Lung (tissue), 12 donors: Measurements from ENCODE around the gene PLA2G4F. TPM values are rescaled to one million over a fixed set of nuclear protein-coding genes. Genes with fewer than 3 reads are reported as not detected.

Source experiments
- ATAC-seq: fragments of 200-7000 bp; cut with Tn5 transposase; one replicate; pipeline ENCODE4 v1.9.1; 2020; ENCODE audit warnings: moderate number of reproducible peaks; ENCODE audit not compliant: insufficient read depth, low FRiP score
- DNase-seq, 3 donors: peaks; one replicate each; pipeline ENCODE4 v3.0.0-alpha.2; 2013 to 2017
- H3K27ac ChIP-seq, 2 donors: one replicate each; pipeline ENCODE4 v1.5.1; 2013; ENCODE audit warnings: mild to moderate bottlenecking in 2 of 2, moderate library complexity in 2 of 2, control low read depth in 1 of 2, inconsistent platforms in 1 of 2, low read depth in 1 of 2, low read length in 1 of 2
- H3K27me3 ChIP-seq, 3 donors: one replicate each; pipeline ENCODE4 v1.5.1; 2013; ENCODE audit warnings: low read length in 2 of 3; ENCODE audit not compliant: control insufficient read depth in 3 of 3, insufficient read depth in 3 of 3
- H3K36me3 ChIP-seq, 4 donors: one replicate each; pipeline ENCODE4 v1.5.1; 2013; ENCODE audit warnings: low read length in 4 of 4, mild to moderate bottlenecking in 1 of 4, moderate library complexity in 1 of 4; ENCODE audit not compliant: control insufficient read depth in 4 of 4, insufficient read depth in 4 of 4
- H3K4me1 ChIP-seq, 5 donors: one replicate each; pipeline ENCODE4 v1.5.1; 2013; ENCODE audit warnings: low read length in 5 of 5, mild to moderate bottlenecking in 2 of 5, moderate library complexity in 1 of 5; ENCODE audit not compliant: control insufficient read depth in 5 of 5, insufficient read depth in 5 of 5
- H3K4me3 ChIP-seq: one replicate; pipeline ENCODE4 v1.5.1; 2013; ENCODE audit warnings: mild to moderate bottlenecking, control low read depth, moderate library complexity
- H3K9ac ChIP-seq, 2 donors: one replicate each; pipeline ENCODE4 v1.5.1; 2013; ENCODE audit warnings: low read length in 2 of 2, control low read depth in 1 of 2; ENCODE audit not compliant: insufficient read depth in 1 of 2
- H3K9me3 ChIP-seq, 4 donors: one replicate each; pipeline ENCODE4 v1.5.1; 2013; ENCODE audit warnings: low read length in 3 of 4, mild to moderate bottlenecking in 1 of 4, moderate library complexity in 1 of 4; ENCODE audit not compliant: control insufficient read depth in 4 of 4, insufficient read depth in 3 of 4
- WGBS, 2 donors: extraction: QIAGEN DNeasy Blood & Tissue Kit; methylation state at CpG; one replicate each; pipeline ENCODE4 v1.1.7; 2013; 5-methylcytosine and 5-hydroxymethylcytosine counted together
- polyA plus RNA-seq, 2 donors: library from polyadenylated mRNA; stranded (reverse); fragments of 200-250 nt; gene quantifications; one replicate each; pipeline ENCODE4 v1.2.1, GENCODE V29; 2013
- total RNA-seq, 2 donors: library from RNA; depleted of rRNA in 1 of 2; stranded (reverse); fragments of >200 nt in 1 of 2; gene quantifications; one replicate each; pipeline ENCODE4 v1.2.1, GENCODE V29; 2014 to 2021
- TF ChIP-seq, protein P1 (sequence below): IDR thresholded peaks from 2 replicates; pipeline ENCODE4 v1.5.1; 2012; ENCODE audit warnings: mild to moderate bottlenecking; ENCODE audit errors: control extremely low read depth, extremely low read depth
- donor health status: control.
- donor health status: control.
- donor health status: Bipolar disorder and iron deficiency.
- donor health status: healthy.
- donor health status: DM: yes; HTN: yes; CAD: no.

The PLA2G4F gene
- total and polyA plus RNA-seq, 4 donors, result 10.9 to 116 (median 41.8) TPM

DNA sequence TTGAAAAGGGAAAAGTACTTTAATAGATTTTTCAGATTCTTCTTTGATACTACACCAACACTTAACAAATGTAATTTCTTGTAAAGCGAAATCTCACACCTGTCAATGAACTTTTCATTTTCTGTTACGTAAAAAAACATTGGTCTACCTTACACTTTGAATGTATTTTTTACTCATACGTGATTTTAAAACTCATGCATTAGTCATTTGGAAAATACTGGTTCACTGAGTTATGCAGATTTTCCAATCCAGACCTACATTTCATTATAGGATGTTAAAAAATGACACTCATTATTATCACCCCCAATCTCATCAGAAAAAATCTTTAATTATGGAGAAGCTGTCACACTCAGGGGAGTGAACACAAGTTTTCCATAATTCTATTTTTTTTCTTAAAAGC lies 36.9 kb upstream of the PLA2G4F start:
- H3K9me3 ChIP-seq, result no peaks in the 10 kb centered on the region
- H3K27ac ChIP-seq, result no peak overlapping the region
- no peak overlapping the region for H3K9ac ChIP-seq
- no peak for DNase-seq
- H3K4me3 ChIP-seq, result no peak overlapping the region
- H3K4me1 ChIP-seq, result peaks cover 0 to 2% (median 0%) of the 10 kb centered on the region in 5 donors
- 90 to 94% methylated on average over 3 of the region's 3 CpGs for WGBS, 2 donors
- H3K36me3 ChIP-seq, result peaks cover 11 to 25% (median 21%) of the 10 kb centered on the region in 4 donors
- ATAC-seq, result no peak
- TF ChIP-seq, protein P1, sequence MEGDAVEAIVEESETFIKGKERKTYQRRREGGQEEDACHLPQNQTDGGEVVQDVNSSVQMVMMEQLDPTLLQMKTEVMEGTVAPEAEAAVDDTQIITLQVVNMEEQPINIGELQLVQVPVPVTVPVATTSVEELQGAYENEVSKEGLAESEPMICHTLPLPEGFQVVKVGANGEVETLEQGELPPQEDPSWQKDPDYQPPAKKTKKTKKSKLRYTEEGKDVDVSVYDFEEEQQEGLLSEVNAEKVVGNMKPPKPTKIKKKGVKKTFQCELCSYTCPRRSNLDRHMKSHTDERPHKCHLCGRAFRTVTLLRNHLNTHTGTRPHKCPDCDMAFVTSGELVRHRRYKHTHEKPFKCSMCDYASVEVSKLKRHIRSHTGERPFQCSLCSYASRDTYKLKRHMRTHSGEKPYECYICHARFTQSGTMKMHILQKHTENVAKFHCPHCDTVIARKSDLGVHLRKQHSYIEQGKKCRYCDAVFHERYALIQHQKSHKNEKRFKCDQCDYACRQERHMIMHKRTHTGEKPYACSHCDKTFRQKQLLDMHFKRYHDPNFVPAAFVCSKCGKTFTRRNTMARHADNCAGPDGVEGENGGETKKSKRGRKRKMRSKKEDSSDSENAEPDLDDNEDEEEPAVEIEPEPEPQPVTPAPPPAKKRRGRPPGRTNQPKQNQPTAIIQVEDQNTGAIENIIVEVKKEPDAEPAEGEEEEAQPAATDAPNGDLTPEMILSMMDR, result no peak
- no peaks in the 10 kb centered on the region for H3K27me3 ChIP-seq

GRCh38 chr15:42191610-42192346 lies 35.3 kb upstream of the PLA2G4F start:
- ATAC-seq (no peak), DNase-seq (no peak)
- H3K27ac ChIP-seq, result no peak overlapping the region
- H3K9ac ChIP-seq, result no peak overlapping the region
- H3K36me3 ChIP-seq, result peaks cover 11 to 27% (median 25%) of the 10 kb centered on the region in 4 donors
- H3K9me3 ChIP-seq, result no peaks in the 10 kb centered on the region
- WGBS, 2 donors, result 88 to 91% methylated on average over 8 of the region's 8 CpGs
- no peaks in the 10 kb centered on the region for H3K27me3 ChIP-seq
- H3K4me1 ChIP-seq, result peaks cover 0 to 2% (median 0%) of the 10 kb centered on the region in 5 donors
- TF ChIP-seq, protein P1, result no peak
- no peak overlapping the region for H3K4me3 ChIP-seq

GRCh38 chr15:42190370-42190769 lies 33.9 kb upstream of the PLA2G4F start:
- Histone ChIP-seq H3K9me3 (no peaks in the 10 kb centered on the region), H3K4me3 (no peak overlapping the region), H3K27me3 (no peaks in the 10 kb centered on the region), H3K4me1 (peaks cover 0 to 2% (median 0%) of the 10 kb centered on the region in 5 donors), H3K9ac (no peak overlapping the region), H3K27ac (no peak overlapping the region), H3K36me3 (peaks cover 14 to 41% (median 33%) of the 10 kb centered on the region in 4 donors)
- TF ChIP-seq, protein P1, result no peak
- WGBS, 2 donors, result 94 to 97% methylated on average over 2 of the region's 2 CpGs
- ATAC-seq (no peak), DNase-seq (no peak)
